Measurements from ENCODE around the gene SYT6. TPM values are rescaled to one million over a fixed set of nuclear protein-coding genes. Genes with fewer than 3 reads are reported as not detected.

SYT6 gene
- total RNA-seq, 4 donors from 2014 or later: 2.0 TPM; not detected in 3

- peak; percentile 26 for ATAC-seq
- TF ChIP-seq POLR2AphosphoS5 (IDR thresholded peaks at IDR 0.05) (peak; percentile 26), POLR2A (IDR thresholded peaks at IDR 0.05) (no peak)
- no CpG with 5 or more reads among the region's 3 CpGs for WGBS, 2 donors (ENCODE audit: low coverage in 1 of 2)
Observed at GRCh38 chr1:114097109-114097508, 56.6 kb downstream of the SYT6 start.

GRCh38 chr1:114094675-114095074, 59.0 kb downstream of the SYT6 start:
- H3K4me3 ChIP-seq: no peak overlapping the region
- peaks cover 0 to 8% (median 0%) of the 10 kb centered on the region in 3 donors for H3K4me1 ChIP-seq
- H3K36me3 ChIP-seq: no peaks in the 10 kb centered on the region
- H3K9me3 ChIP-seq: no peaks in the 10 kb centered on the region
- 63 to 79% methylated on average over 9 of the region's 9 CpGs for WGBS, 2 donors (ENCODE audit: low coverage in 1 of 2)
- no peak for TF ChIP-seq EP300 (IDR thresholded peaks at IDR 0.05)
- no peak overlapping the region for H3K27ac ChIP-seq
- ATAC-seq: no peak
- H3K27me3 ChIP-seq: no peaks in the 10 kb centered on the region

More at GRCh38 chr1:114097109-114097508, 56.6 kb downstream of the SYT6 start:
- no peak overlapping the region for H3K4me3 ChIP-seq
- no peaks in the 10 kb centered on the region for H3K9me3 ChIP-seq
- no peak overlapping the region for H3K27ac ChIP-seq
- H3K27me3 ChIP-seq: no peaks in the 10 kb centered on the region
- H3K36me3 ChIP-seq: no peaks in the 10 kb centered on the region
- peaks cover 0 to 8% (median 0%) of the 10 kb centered on the region in 3 donors for H3K4me1 ChIP-seq

- Histone ChIP-seq H3K27me3 (no peaks in the 10 kb centered on the region), H3K27ac (peak overlapping the region in 1 of 4 donors; percentile 41), H3K4me3 (no peak overlapping the region), H3K36me3 (no peaks in the 10 kb centered on the region), H3K4me1 (peaks cover 0 to 8% (median 0%) of the 10 kb centered on the region in 3 donors), H3K9me3 (no peaks in the 10 kb centered on the region)
- 65% methylated on average over 4 of the region's 4 CpGs; no CpG with 5 or more reads in 1 of the 2 donors for WGBS, 2 donors (ENCODE audit: low coverage in 1 of 2)
- no peak for ATAC-seq
- TF ChIP-seq POLR2A (IDR thresholded peaks at IDR 0.05) (no peak), EP300 (IDR thresholded peaks at IDR 0.05) (no peak), POLR2AphosphoS5 (IDR thresholded peaks at IDR 0.05) (no peak)
- TF ChIP-seq, protein P1, sequence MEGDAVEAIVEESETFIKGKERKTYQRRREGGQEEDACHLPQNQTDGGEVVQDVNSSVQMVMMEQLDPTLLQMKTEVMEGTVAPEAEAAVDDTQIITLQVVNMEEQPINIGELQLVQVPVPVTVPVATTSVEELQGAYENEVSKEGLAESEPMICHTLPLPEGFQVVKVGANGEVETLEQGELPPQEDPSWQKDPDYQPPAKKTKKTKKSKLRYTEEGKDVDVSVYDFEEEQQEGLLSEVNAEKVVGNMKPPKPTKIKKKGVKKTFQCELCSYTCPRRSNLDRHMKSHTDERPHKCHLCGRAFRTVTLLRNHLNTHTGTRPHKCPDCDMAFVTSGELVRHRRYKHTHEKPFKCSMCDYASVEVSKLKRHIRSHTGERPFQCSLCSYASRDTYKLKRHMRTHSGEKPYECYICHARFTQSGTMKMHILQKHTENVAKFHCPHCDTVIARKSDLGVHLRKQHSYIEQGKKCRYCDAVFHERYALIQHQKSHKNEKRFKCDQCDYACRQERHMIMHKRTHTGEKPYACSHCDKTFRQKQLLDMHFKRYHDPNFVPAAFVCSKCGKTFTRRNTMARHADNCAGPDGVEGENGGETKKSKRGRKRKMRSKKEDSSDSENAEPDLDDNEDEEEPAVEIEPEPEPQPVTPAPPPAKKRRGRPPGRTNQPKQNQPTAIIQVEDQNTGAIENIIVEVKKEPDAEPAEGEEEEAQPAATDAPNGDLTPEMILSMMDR (IDR thresholded peaks at IDR 0.05): no peak
Observed at GRCh38 chr1:114094363-114094634, 59.4 kb downstream of the SYT6 start.

- no peaks in the 10 kb centered on the region for H3K36me3 ChIP-seq
- H3K27ac ChIP-seq: peak overlapping the region in 1 of 4 donors; percentile 41
- H3K4me3 ChIP-seq: no peak overlapping the region
- no peak for TF ChIP-seq POLR2A (IDR thresholded peaks at IDR 0.05)
- no peak for TF ChIP-seq EP300 (IDR thresholded peaks at IDR 0.05)
- TF ChIP-seq, protein P1 (IDR thresholded peaks at IDR 0.05): no peak
- no peak for TF ChIP-seq POLR2AphosphoS5 (IDR thresholded peaks at IDR 0.05)
- peaks cover 0 to 8% (median 0%) of the 10 kb centered on the region in 3 donors for H3K4me1 ChIP-seq
- 52 to 77% methylated on average over 4 of the region's 4 CpGs for WGBS, 2 donors (ENCODE audit: low coverage in 1 of 2)
- H3K9me3 ChIP-seq: no peaks in the 10 kb centered on the region
- H3K27me3 ChIP-seq: no peaks in the 10 kb centered on the region
- ATAC-seq: no peak
Observed at GRCh38 chr1:114093624-114094362, 59.9 kb downstream of the SYT6 start.

DNA sequence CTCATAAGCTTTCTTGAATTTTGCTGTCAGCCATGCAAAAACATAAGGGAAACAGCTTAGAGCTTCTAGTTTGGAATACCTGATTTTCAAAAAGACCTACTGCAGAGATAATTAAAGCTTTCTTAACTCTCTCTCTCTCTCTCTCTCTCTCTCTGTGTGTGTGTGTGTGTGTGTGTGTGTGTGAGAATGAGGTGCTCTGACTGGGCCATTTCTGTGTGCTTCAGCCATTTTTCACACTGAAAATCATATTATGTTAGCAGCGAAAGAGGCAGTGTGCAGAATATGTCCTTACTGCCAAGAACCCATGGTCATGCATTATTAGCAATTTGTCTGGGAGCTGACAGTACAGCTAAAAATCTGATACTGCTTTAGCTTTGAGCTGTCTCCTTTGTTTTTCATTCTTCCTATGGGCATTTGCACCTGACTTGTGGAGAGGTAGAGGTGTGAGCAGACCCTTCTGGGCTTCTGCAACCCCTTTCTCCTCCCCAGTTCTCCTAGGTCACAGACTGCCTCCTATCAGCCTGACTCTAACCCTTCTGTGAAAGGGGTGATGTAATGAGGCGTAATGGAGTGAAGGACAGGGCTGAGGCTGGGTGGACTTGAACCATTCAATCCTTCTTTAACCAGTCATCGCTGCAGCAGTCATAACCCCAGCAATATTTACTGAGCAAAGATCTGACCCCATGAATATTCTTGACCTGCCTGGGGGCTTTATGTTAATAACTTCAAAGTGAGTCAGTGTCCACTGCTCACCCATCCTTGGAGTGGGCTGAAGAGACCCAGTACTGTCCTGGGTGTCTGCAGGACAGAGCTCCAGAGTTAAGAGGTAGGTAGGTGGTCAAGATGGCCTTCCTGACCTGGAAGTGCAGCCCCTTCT, 61.2 kb downstream of the SYT6 start:
- H3K9me3 ChIP-seq: no peaks in the 10 kb centered on the region
- WGBS, 2 donors (ENCODE audit: low coverage in 1 of 2): 73 to 77% methylated on average over 2 to 3 of the region's 3 CpGs
- no peak for TF ChIP-seq POLR2AphosphoS5 (IDR thresholded peaks at IDR 0.05)

DNA sequence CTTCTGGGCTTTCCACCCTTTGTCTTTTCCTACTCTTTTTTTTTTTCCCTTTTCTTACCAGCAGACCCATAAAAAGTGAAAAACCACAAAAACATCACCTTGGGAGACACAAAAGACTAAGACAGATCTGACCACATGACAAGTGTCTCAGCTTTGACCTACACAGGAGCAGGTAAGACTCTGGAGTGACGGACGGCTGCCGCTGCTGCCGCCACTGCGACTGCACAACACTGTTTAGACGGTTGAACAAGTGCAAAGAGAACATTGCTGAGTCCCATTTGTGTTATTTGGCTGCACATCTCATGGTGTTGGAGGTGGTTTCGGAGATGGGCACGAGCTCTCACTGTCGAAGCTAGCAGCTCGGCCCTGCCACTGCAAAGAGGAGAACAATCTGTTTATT, 62.0 kb downstream of the SYT6 start:
- 87% methylated on average over 9 of the region's 10 CpGs; no CpG with 5 or more reads in 1 of the 2 donors for WGBS, 2 donors (ENCODE audit: low coverage in 1 of 2)
- peaks cover 0 to 8% (median 0%) of the 10 kb centered on the region in 3 donors for H3K4me1 ChIP-seq
- no peak for ATAC-seq
- H3K27ac ChIP-seq: no peak overlapping the region
- no peaks in the 10 kb centered on the region for H3K36me3 ChIP-seq
- TF ChIP-seq, protein P1 (IDR thresholded peaks at IDR 0.05): no peak
- TF ChIP-seq EP300 (IDR thresholded peaks at IDR 0.05): no peak
- TF ChIP-seq POLR2A (IDR thresholded peaks at IDR 0.05): no peak
- no peak for TF ChIP-seq POLR2AphosphoS5 (IDR thresholded peaks at IDR 0.05)
- no peaks in the 10 kb centered on the region for H3K9me3 ChIP-seq
- no peaks in the 10 kb centered on the region for H3K27me3 ChIP-seq
- H3K4me3 ChIP-seq: no peak overlapping the region

More for the DNA sequence above, 61.2 kb downstream of the SYT6 start:
- H3K27me3 ChIP-seq: no peaks in the 10 kb centered on the region
- no peaks in the 10 kb centered on the region for H3K36me3 ChIP-seq
- no peak for ATAC-seq
- H3K4me3 ChIP-seq: no peak overlapping the region
- H3K4me1 ChIP-seq: peaks cover 0 to 8% (median 0%) of the 10 kb centered on the region in 3 donors
- no peak overlapping the region for H3K27ac ChIP-seq

Measured in gastroesophageal sphincter (tissue), 4 donors.